HEK293 (cell line): ENCODE data around the gene ALDH8A1.

ENCODE experiments used
- CTCF ChIP-seq: fragments of 450-650 bp; formaldehyde crosslinking; IDR thresholded peaks from 2 replicates; pipeline ENCODE4 v1.5.1; 2016; ENCODE audit warnings: missing biosample characterization, missing genetic modification characterization
- ZBTB26 ChIP-seq: fragments of 450-650 bp; formaldehyde crosslinking; optimal IDR thresholded peaks from 2 replicates; pipeline ENCODE3; 2016; ENCODE audit warnings: missing biosample characterization, mild to moderate bottlenecking, missing genetic modification characterization
- ZNF132 ChIP-seq: fragments of 450-650 bp; formaldehyde crosslinking; IDR thresholded peaks from 2 replicates; pipeline ENCODE4 v1.5.1; 2017; ENCODE audit warnings: missing biosample characterization, missing genetic modification characterization, borderline replicate concordance

GRCh38 chr6:134945045-134945444 lies 4.9 kb downstream of the ALDH8A1 start:
- TF ChIP-seq ZBTB26 (tag by site-specific recombination) (no peak), CTCF (tag by site-specific recombination) (no peak), ZNF132 (tag by site-specific recombination) (no peak)
